ENCODE data around the gene CHD1.

CHD1 gene

DNA sequence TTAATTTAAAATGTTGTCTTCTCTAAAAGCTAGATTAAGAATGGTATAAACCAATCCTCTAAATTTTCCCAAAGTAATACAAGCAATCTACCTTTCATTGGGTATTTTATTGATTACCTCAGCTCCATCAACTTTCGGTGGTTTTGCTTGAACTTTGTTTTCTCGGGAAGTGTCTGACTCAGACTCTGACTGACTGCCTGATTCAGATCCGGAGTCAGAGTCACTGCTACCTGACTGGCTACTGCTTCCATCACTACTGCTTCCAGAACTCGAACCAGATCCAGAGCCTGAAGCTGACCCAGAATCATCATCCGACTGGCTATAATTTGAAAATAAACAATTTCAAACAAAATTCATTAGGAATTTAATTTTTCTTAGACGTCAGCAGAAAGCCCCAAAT, 24.0 kb downstream of the CHD1 start:
- no peak for DNase-seq (ENCODE audit: low read depth)

DNA sequence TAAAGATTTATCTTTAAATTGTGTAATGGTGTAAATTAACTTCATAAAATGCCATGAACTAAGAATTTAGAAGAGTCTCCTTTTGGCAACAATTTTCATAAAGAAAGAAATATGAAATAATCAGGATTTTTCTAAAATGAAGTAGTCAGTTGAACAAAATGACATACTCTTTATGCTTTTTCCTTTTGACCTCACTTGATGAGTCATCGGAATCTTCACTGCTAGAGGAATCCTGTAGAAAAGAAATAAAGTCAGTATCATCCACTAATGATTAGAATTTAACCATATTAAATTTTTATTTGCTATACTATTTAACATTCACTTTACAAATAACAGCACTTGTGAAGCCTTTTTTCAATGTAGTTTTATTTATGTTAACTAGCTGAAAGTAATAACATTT, 26.1 kb downstream of the CHD1 start:
- DNase-seq (ENCODE audit: low read depth): no peak

DNA sequence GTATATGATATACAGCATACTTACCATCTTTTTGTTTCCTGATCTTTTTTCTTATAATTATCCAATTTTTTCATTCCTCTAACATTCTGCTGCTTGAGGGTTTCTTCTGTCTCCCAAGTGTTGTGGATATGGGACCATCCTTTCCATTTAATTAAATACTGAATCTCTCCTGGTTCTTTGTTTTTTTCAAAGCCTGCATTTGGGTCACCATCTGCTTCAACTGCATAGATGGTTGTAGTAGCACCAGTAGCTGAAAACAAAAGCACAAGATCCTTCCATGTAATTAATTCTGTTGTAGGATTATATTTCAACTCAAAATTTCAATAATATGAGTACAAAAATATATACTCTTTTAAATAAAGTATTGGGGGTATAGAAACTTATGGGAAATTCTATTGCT, 29.4 kb downstream of the CHD1 start:
- no peak for DNase-seq (ENCODE audit: low read depth)

DNA sequence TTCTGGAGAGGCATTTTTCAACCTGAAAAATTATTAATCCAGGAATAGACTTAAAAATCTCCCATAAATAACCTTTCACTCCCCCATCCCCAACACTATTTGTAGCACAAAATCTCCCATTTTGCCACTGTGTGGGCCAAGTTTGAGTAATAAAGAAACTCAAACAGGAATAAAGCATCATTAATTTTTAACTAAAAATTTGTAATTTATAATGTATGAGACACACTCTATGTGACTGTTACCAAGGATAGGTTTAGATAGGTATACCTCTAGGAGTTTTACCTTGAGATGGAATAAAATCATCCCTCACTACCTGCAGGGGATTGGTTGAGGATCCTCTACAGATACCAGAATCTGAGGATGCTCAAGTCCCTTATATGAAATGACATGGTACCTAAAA, 30.1 kb downstream of the CHD1 start:
- no peak for DNase-seq (ENCODE audit: low read depth)

DNA sequence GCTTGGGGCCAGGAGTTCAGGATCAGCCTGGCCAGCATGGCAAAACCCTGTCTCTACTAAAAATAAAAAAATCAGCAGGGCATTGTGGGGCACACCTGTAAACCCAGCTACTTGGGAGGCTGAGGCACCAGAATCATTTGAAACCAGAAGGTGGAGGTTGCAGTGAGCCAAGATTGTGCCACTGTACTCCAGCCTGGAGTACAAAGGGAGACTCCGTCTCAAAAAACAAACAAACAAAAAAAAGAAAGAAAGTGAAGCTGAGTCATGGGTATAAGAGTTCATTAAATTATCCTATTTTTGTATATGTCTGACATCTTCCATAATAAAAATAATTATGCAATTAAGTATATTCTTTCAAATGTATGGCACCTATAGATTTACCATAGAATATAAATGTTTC, 37.2 kb downstream of the CHD1 start:
- no peak for DNase-seq (ENCODE audit: low read depth)

DNA sequence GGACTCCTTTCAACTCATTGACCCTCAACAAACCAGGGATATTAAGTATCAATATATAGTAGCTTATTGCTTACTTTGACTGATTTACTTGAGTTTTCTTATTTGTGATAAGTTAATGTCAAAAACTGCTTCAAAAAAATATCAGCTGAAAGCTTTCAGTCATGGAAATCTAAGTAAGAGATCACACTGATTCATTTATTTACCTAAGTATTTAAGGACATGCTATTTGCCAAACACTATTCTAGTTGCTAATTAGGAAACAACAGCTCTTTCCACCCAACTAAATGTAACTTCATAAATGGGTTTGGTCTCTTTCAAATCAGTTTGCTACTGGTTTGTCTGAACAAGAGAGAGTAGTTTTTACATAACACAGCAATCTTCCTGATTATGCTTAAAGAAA, 48.2 kb downstream of the CHD1 start:
- no peak for DNase-seq (ENCODE audit: low read depth)

DNA sequence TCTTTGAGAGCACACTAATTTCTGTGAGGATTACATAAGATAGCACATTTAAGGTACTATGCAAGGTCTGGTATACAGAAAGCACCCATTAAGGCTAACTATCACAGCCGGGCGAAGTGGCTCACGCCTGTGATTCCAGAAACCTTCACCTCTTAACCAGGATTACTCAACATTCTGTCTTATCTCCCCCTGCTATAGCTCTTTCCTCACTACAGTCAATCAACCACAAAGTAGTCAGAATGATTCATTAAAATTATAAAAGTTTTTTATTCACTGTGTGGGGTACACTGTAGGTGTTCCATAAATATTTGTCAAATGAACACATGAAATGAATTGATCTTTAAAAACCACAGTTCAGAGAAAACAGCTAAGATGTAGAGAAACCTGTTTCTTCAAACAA, 48.7 kb downstream of the CHD1 start:
- no peak for DNase-seq (ENCODE audit: low read depth)

DNA sequence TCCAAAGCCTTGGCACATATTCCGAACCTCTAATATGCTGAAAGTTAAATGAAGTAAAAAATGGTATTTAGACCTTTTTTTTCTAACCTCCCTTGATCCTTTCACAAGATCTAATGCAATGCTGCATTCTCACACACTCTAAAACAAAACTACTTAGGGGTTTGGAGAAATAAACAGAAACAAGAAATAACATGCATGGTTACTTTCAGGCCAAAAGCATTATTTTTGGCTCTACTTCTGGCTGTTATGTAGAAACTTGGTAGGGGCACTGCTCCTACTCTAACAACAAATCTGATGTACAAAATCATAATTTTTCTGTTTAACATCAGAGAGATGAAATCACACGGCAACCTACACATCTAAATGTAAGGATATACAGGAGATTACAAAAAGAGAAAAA, 51.2 kb downstream of the CHD1 start:
- no peak for DNase-seq (ENCODE audit: low read depth)

DNA sequence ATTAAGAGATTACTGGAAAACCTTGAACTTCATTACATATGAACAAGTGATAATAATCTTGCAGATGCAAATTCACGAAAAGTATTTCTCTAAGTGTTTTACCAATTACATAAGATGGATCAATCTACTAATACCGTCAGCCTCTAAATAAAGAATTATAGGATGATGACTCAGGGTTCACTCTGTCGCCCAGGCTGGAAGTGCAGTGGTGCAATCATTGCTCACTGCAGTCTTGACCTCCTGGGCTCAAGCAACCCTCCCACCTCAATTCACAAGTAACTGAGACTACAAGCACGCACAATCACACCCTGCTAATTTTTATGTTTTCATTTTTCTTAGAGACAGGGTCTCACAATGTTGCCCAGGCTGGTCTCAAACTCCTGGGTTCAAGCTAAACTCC, 56.1 kb downstream of the CHD1 start:
- peak; percentile 10 for DNase-seq (ENCODE audit: low read depth)

DNA sequence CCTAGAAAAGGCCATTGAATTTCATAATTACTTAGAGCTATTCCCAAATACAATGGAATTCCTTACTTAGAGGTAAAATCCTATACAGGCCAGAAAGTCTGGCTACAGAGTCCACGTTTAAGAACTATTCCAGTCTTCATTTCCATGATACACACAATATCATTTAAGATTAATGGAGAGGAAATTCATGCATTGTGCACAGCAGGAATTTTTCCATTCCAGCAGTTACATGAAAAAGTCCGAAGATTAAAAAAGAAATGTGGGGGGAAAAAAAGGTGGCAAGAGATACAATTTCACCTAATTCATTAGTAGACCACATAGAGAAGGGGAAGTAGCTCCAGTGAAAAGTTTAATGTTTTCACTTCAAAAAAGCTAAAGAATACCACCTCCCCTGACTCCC, 63.1 kb downstream of the CHD1 start:
- DNase-seq (ENCODE audit: low read depth): no peak

DNA sequence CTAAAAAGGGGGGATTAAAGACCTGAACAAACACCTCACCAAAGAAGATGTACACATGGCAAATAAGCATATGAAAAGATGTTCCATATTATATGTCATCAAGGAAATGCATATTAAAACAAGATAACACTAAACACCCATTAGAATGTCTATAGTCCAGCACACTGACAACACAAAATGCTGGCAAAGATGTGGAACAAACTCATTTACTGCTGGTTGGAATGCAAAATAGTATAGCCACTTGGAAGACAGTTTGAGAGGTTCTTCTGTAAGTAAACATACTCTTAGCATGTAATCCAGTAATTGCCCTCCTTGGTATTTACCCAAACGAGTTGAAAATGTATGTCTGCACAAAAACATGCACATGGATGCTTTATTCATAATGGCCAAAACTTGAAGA, 81.8 kb downstream of the CHD1 start:
- no peak for DNase-seq (ENCODE audit: low read depth)

DNA sequence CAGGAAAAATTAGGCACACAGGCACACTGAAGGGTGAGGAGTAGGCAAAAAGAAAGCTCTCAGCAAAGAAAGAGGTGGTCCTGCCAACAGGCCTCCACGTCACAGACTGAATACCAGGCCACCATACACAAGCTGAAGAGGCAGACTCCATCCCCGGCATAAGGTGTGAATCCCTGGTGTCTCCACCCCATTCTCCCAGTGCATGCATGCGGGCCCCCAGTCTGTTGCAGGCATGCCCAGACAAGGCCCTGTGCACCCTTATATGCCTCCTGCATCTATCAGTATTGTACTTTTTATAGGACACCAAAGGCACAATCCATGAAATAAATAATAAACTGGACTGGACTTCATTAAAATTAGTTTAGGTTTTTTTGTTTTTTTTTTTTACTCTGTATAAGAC, 82.3 kb downstream of the CHD1 start:
- DNase-seq (ENCODE audit: low read depth): no peak

DNA sequence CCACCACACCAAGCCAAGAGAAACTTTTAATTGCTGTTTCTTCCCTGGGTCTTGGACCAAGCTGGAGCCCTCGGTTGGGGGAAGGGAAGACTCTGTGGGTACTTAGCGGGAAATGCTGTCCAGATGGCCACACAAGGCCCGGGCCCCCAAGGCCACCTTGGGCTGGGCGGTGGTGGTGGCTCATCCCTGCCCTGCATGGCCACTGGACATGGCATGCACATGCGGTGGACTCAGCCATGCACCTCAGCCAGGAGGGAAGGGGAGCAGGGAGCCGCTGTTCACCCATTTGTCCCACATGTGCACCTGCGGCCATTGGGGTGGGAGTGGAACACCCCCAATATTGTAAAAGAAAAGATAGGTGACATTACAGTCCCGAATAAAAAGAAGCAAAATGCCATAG, 82.9 kb downstream of the CHD1 start:
- DNase-seq (ENCODE audit: low read depth): no peak

DNA sequence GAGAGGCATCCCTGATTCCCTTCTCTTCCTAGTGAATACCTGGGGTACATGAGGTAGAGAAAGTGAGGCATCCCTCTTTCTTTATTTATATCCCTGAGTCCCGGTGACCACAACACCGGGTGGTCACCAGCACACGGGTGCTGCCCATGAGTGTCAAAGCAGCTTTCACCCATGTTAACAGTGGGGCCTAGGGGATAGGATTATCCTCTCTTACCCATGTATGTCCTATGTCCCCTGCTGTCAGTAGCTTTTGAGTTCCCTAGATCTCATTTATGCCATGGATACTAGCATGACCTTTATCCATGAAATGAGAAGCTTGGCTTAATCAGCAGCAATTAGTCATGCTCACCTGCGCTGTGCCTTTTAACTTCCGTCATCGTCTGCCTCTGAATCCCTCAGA, 83.9 kb downstream of the CHD1 start:
- no peak for DNase-seq (ENCODE audit: low read depth)

DNA sequence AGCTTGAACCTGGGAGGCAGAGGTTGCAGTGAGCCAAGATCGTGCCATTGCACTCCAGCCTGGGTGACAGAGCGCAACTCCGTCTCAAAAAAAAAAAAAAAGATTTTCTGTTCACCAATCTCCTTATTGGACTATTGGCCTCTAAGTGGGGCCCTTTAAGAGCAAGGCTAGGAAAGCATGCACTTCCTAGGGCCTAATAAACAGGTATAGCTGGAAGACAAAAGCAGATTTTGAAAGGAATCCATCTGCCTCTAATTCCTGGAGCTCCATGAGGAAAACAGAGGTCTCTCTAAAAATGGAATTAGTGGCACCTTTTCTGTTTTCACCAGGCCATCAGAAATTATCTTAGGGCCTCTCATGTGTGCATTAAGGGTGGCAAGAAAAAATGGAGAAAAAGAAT, 85.3 kb downstream of the CHD1 start:
- DNase-seq (ENCODE audit: low read depth): no peak

DNA sequence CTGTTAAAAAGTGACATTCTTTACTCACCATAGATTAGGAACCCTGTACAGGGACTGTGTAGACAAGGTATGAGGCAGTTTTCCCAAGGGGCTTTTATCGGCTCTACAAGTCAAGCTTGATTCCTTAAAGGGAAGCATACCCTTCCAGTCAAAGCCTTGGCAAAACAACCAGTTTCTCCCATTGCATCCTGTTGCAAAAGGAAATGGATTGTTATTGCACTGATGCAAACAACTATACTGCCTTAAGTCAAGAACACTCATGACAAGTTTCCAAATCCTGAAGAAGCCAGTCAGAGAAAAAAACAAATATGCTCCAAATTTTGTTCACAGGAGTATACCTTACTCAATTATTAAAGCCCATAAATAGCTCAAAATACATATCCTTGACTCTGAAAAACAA, 87.9 kb downstream of the CHD1 start:
- DNase-seq (ENCODE audit: low read depth): no peak

DNA sequence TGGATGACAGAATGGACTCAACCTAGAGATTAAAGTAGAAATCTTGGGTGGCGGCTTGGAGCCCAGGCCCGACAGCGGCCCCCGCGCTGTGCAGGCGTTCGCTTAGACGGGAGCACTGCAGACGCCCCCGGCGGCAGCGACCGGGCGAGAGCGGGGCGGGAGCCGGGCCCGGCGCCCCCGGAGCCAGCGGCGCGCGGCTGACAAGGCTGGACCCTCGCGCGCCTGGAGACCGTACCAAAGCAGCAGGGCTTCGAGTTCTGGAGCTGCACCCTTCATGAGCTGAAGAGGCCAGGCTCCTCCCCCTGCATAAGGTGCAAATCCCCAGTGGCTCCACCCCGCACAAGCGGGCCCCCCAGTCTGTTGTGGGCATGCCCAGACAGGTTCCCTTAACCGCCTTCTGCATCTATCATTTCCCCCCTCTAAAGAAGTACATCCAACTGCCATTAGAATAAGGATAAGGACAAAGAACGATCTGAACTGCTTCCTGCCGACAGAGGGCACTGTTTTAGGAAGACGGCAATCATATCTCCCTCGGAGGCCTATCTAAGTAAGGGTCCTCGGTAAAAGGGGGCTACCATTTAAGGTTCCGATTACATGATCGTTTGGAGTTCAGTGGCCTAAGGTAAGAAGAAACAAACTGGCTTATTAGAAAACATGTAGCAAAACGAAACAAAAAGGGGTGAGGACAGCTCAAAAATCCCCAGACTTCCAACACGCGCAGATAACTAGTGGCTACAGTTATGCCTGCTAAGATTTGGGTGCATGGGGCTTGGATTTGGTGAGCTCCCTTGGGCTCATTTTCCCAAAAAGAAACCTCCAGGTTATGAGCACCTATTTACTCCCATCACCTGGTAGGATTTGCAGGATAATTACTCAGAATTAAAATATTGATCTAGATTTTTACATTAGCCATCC, 89.1 kb downstream of the CHD1 start:
- peak; percentile 4 for DNase-seq (ENCODE audit: low read depth)

DNA sequence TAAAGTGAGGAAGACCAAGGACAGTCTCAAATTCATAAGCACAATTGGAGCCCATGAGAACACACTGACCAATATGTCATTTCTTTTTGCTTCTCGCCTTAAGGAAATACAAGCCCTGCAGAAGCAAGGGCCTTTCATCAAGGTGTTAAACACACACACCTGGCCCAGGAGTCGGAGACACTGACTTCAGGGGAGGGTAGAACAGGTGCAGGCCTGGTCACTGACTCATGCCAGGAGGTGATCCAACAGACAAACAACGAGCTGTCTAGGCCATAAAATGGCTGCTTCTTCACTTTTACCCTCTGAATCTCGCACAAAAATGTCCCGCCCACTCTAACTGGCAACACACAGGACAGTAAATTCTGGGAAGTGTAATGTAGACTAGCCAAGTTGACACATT, 92.6 kb downstream of the CHD1 start:
- DNase-seq (ENCODE audit: low read depth): no peak

DNA sequence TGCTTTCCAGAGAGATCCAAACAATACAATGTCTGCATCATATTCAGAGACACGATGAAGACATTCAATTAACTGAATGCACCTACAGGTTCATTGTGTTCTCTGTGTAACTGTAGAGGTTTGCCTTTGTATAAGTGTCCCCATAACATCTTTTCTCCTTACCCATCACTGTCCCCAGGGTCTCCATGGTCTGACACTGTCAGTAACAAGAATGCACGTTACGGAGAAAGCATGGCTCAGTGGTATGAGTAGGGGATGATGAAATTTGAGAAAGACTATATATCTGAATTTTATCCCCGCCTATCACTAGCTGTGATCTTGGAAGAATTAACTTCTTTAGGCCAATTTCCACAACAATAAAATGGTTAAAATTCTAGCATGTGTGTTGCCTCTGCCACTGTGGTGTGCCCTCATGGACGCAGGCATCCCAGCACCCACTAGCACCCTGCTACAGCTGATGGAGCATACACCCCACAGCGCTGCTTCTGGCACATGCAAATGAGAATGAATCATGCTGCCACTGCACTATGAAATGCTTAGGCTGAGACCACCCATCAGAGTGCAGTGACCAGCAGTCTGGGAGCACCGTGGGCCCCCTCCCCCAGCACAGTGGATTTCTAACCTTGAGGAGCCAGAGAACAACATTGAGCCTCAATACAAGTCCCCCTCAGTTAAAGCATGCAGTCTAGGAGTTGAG, 101.1 kb downstream of the CHD1 start:
- DNase-seq (ENCODE audit: low read depth): no peak

DNA sequence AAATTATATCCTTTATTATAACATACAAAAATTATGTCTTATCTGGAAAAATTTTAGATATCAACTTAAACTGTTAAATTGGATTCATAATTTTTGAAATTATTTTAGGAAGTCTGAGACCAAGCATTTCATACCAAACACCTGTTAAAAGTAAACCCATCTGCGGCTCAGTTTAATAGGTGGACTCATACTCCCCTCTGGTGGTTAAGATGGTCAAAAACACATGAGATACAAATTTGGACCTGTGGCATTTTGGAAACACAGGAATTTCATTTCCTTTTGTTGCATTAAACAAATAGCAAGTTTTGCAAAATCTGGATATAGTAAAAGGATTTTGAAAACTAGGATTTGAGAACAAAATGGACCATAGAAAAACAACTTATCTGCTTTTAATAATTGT, 101.6 kb downstream of the CHD1 start:
- peak; percentile 32 for DNase-seq (ENCODE audit: low read depth)

DNA sequence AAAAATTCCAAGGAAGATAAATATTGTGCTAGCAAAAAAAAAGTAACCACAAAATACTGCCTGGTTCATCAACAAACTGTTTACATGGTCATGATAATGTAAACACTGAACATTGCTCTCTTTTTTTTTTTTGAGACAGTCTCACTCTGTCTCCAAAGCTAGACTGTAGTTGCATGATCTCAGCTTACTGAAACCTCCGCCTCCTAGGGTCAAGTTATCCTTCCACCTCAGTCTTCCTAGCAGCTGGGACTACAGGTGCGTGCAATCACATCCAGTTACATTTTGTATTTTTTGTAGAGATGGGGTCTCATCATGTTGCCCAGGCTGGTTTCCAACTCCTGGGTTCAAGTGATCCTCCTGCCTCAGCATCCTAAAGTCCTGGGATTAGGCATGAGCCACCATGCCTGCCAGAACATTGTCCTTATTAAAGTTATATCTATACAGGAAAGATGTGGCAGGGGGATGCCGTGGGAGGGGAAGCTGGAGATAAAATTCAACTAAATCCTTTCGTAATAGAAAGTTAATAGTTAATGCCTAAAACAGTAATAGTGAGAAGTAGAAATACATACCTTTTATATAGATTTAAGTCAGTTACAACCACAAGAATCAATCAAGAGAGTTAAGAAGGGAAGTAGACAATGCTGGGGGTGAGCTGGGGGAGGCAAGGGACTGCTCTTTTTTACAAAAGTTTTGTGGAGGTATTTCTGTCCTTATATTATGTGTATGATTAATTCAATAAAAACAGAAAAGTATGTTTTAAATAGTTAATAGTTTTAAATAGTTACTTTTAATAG, 103.0 kb downstream of the CHD1 start:
- DNase-seq (ENCODE audit: low read depth): no peak

DNA sequence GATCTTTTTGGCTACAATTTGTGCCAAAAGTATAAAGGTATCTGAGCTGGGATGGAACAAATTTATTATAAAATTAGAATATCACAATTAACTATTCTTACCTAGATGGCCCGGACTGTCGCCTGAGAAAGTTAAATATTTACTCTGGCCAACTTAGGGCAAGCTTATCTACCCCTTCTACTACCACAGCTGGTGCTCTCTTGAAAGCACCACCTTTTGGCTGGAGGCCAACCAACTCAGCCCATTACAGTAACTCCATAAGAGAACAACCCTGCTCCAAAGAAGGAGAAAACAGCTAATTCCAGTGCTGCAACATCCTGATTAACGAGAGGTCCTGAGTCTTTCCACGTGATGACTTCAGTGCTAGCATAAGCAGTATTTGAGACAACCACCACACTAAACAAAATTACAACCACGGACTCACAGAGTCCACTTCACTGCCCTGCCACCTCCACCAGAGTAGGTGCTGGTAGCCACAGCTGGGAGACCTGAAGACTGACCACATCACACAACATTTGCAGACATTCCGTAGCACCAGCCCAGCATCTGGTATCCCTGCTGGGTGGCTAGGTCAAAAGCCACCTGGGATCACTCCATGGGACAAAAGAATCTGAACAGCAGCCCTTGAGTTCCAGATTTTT, 112.1 kb downstream of the CHD1 start:
- DNase-seq (ENCODE audit: low read depth): no peak

All from fibroblast of the conjunctiva (primary cell).